Psoas muscle (tissue), 8 donors: Measurements from ENCODE around the gene C10orf67. TPM values are rescaled to one million over a fixed set of nuclear protein-coding genes. Genes with fewer than 3 reads are reported as not detected.
A peak's percentile ranks its signal among the peaks of the same experiment; 100 is the strongest.

Experiments
- ATAC-seq, 4 donors: fragments of 200-7000 bp; cut with Tn5 transposase; one replicate each; pipeline ENCODE4 v1.9.1; 2020; ENCODE audit warnings: moderate library complexity in 3 of 4, mild to moderate bottlenecking in 2 of 4
- DNase-seq, 2 donors: peaks; one replicate each; pipeline ENCODE4 v3.0.0-alpha.2; 2020
- H3K27ac ChIP-seq: fragments of 200-600 bp; one replicate; pipeline ENCODE4 v1.8.0; 2022
- H3K27me3 ChIP-seq, 3 donors: fragments of 200-600 bp in 1 of 3; one replicate each; pipeline versions ENCODE4 v1.6.1 to v1.8.0; 2013 to 2022; ENCODE audit warnings: low read length in 2 of 3, mild to moderate bottlenecking in 2 of 3, moderate library complexity in 1 of 3; ENCODE audit not compliant: insufficient read depth in 3 of 3
- H3K36me3 ChIP-seq, 2 donors: fragments of 200-600 bp in 1 of 2; one replicate each; pipeline versions ENCODE4 v1.6.1 to v1.8.0; 2013 to 2022; ENCODE audit warnings: low read depth in 1 of 2, mild to moderate bottlenecking in 1 of 2, moderate library complexity in 1 of 2; ENCODE audit not compliant: insufficient read depth in 1 of 2
- H3K4me1 ChIP-seq: fragments of 200-600 bp; one replicate; pipeline ENCODE4 v1.8.0; 2022
- H3K4me3 ChIP-seq: fragments of 200-600 bp; one replicate; pipeline ENCODE4 v1.8.0; 2022; ENCODE audit warnings: mild to moderate bottlenecking
- H3K9me3 ChIP-seq: fragments of 200-600 bp; one replicate; pipeline ENCODE4 v1.8.0; 2022
- WGBS, 3 donors: extraction: QIAGEN DNeasy Blood & Tissue Kit; methylation state at CpG; one replicate each; pipeline versions ENCODE4 v1.1.6 to v1.1.7; 2013; 5-methylcytosine and 5-hydroxymethylcytosine counted together
- intact Hi-C, 2 donors: fragments of 100-400 bp; cut with DNase I; formaldehyde crosslinking; loops; one replicate each; pipeline versions ENCODE4 v1.11.0 to v1.14.2; 2022
- polyA plus RNA-seq, 3 donors: library from polyadenylated mRNA; stranded (reverse); fragments of 200-250 nt; gene quantifications; one replicate each; pipeline ENCODE4 v1.2.3, GENCODE V29; 2013
- total RNA-seq, 4 donors: library from RNA; stranded (reverse); fragmentation: NEBNext Ultra II Directional in 2 of 4; extraction: Animal tissue kit (Norgen Biotek cat#: 25700) in 2 of 4; gene quantifications; one replicate each; pipeline versions ENCODE4 v1.2.1 to v1.2.4, GENCODE V29; 2021 to 2023
- TF ChIP-seq, protein P1 (sequence below): fragments of 200-600 bp; IDR thresholded peaks from one replicate; pipeline ENCODE4 v1.8.0; 2022; ENCODE audit warnings: antibody characterized with exemption
- donor health status: healthy with polysubstance abuse.
- donor health status: DM: no; HTN: no; CAD: no; lungs with moderate emphysema.
- donor health status: Bipolar disorder and iron deficiency.
- donor health status: healthy.
- donor health status: DM: yes; HTN: yes; CAD: no.
- donor health status: DM: no; HTN: no; CAD: no.
- donor health status: DM: no; HTN: no; CAD: no.
- donor health status: DM: yes; HTN: yes; CAD: no.

C10orf67 gene
- total and polyA plus RNA-seq, 7 donors, result 0.01 to 0.67 (median 0.06) TPM; not detected in 2

DNA sequence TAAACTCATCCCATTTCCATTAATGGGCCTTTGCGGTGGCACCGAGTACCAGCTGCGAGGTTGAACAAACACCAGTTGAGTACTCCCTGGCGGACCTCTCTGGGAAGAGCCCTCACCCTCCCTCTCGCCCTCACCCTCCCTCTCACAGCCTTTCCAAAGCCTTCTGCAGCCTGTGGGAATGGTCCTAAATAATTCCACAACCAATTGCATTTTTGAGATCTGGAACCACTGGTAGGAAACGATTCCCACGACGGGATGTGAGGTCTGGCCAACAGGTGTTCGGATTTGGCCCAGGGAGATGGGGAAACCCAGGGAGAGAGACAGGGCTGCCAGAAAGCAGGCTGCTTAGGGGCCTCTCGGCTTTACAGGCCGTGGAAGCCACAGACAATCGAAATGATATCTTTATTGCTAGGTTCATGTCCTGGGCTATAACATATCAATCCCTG, 147.2 kb downstream of the C10orf67 start:
- no peaks in the 10 kb centered on the region for H3K9me3 ChIP-seq
- ATAC-seq (no peak), DNase-seq (no peak)
- no peak overlapping the region for H3K4me3 ChIP-seq
- H3K4me1 ChIP-seq, result peaks cover 4% of the 10 kb centered on the region
- H3K27ac ChIP-seq, result no peak overlapping the region
- H3K36me3 ChIP-seq, result no peaks in the 10 kb centered on the region
- TF ChIP-seq, protein P1, sequence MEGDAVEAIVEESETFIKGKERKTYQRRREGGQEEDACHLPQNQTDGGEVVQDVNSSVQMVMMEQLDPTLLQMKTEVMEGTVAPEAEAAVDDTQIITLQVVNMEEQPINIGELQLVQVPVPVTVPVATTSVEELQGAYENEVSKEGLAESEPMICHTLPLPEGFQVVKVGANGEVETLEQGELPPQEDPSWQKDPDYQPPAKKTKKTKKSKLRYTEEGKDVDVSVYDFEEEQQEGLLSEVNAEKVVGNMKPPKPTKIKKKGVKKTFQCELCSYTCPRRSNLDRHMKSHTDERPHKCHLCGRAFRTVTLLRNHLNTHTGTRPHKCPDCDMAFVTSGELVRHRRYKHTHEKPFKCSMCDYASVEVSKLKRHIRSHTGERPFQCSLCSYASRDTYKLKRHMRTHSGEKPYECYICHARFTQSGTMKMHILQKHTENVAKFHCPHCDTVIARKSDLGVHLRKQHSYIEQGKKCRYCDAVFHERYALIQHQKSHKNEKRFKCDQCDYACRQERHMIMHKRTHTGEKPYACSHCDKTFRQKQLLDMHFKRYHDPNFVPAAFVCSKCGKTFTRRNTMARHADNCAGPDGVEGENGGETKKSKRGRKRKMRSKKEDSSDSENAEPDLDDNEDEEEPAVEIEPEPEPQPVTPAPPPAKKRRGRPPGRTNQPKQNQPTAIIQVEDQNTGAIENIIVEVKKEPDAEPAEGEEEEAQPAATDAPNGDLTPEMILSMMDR, result no peak
- intact Hi-C loops, result no loop called here
- peaks cover 10 to 97% (median 25%) of the 10 kb centered on the region in 3 donors for H3K27me3 ChIP-seq
- 4 to 6% (median 5%) methylated on average over 12 of the region's 12 CpGs for WGBS, 3 donors

DNA sequence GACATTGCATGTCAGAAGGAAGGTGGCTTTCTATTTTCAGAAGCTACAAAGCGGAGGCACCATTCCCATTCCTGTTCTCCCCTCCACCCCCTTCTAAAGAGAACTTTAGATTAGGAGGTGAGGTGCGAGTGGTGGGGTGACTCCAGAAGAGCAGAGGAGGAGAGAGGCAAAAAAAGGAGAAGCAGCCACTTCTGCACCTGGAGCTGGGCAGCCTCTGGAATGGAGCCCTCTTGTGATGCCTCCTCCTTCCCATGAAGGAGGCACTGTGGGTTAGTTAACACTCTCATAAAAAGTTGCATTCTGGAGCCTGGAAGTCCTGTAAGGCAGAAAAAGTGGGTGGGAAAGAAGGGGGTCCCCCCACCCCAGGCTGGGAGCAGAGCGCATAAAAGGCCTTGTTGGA, 147.7 kb downstream of the C10orf67 start:
- DNase-seq (no peak), ATAC-seq (no peak)
- TF ChIP-seq, protein P1, result no peak
- intact Hi-C loops, result no loop called here
- Histone ChIP-seq H3K4me3 (no peak overlapping the region), H3K4me1 (peaks cover 4% of the 10 kb centered on the region), H3K36me3 (no peaks in the 10 kb centered on the region), H3K27me3 (peaks cover 10 to 99% (median 27%) of the 10 kb centered on the region in 3 donors), H3K27ac (no peak overlapping the region), H3K9me3 (no peaks in the 10 kb centered on the region)
- 17 to 26% (median 17%) methylated on average over 3 of the region's 3 CpGs for WGBS, 3 donors

DNA sequence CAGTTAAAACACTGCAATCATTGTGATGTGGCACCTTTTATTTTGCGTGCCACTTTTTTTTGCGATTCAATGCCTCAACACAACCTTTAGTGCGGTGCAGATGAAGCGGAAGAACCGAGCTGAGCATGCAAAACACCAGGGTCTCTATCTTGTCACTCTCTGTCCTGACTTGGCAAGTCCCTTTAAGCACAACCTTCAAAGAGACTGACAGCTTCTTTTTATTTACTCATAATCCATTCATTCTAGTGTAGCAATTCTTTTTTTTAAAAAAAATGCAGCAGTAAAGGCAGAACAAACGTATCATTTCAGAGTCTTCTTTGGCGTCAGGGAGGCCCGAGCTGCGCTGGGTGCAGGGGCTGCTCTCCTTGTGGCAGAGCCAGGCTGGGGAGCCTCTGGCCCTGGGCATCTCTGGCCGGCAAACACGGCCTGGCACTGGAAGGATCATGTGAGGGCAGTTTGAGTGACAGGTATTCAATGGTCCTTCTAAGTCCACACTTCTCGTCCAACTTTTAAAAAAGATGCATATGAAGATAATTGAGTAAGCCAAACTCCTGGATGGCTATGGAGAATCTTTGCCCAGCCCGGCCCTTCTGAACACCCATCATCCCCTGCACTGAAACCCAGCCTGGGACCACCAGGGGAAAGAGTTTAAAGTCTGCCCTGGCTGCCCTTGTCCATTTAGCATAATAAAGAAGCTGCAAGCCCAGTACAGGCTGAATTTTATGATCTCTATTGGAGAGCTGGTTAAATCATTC, 148.6 kb downstream of the C10orf67 start:
- intact Hi-C loops, result no loop called here
- no peak for ATAC-seq
- TF ChIP-seq, protein P1, result no peak
- H3K9me3 ChIP-seq, result no peaks in the 10 kb centered on the region
- H3K27me3 ChIP-seq, result peaks cover 12 to 99% (median 29%) of the 10 kb centered on the region in 3 donors
- peaks cover 4% of the 10 kb centered on the region for H3K4me1 ChIP-seq
- no peaks in the 10 kb centered on the region for H3K36me3 ChIP-seq
- H3K4me3 ChIP-seq, result no peak overlapping the region
- WGBS, 3 donors, result 16 to 25% (median 24%) methylated on average over 13 of the region's 13 CpGs
- no peak for DNase-seq
- H3K27ac ChIP-seq, result no peak overlapping the region

DNA sequence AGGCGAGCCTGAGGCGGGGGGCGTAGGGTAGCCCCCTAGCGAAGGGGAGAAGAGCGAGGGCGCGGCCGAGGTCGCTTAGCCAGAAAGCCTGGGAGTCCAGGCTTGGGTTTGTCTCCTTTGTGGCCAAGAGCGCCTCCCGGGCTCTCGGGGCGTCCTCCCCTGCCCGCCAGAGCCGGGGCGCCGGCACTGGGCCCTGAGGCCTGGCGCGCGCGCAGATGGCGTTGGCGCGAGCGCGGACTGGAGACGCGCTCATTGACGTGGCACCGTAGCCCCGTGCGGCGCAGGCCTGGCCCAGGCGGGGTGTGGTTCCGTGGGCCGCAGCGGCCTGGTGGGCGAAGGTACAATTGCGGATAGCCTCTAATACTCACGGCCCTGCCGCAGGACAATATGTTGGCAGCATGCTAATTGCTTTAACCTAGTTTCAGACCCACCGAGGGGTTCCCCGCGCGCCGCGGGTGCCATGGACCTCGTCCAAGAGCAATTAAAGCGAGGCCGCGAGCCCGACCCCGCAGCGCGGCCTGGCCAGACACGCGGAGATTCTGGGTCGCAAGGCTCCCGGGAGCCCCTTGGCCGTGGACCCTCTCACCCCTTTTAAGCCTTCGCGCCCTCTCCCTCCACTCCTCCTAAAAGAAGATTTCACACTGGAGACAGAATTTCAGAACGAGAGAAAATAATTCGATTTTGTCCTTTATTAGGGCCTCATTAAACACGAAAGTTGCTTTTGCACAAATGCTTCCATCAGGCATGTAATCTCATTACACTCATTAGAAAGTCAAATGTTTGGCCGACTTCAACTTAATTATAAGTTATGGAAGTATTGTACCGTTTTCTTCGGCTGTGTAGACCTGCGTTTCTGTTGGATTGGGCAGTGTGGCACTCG, 149.4 kb downstream of the C10orf67 start:
- Histone ChIP-seq H3K9me3 (no peaks in the 10 kb centered on the region), H3K4me1 (peaks cover 4% of the 10 kb centered on the region), H3K27me3 (peaks cover 15 to 96% (median 25%) of the 10 kb centered on the region in 3 donors), H3K4me3 (peak overlapping the region; percentile 34), H3K36me3 (no peaks in the 10 kb centered on the region), H3K27ac (no peak overlapping the region)
- no peak for ATAC-seq
- 5 to 16% (median 10%) methylated on average over 67 to 70 of the region's 70 CpGs for WGBS, 3 donors
- intact Hi-C loops, result no loop called here
- TF ChIP-seq, protein P1, result no peak
- DNase-seq, result no peak
